Fibroblast of peridontal ligament (primary cell): ENCODE measurements around the gene MCC.

Experiments
- DNase-seq: peaks from one replicate; pipeline ENCODE4 v3.0.0-alpha.2; 2010; ENCODE audit errors: extremely low read depth

Gene MCC

GRCh38 chr5:113115061-113115460, 373.2 kb downstream of the MCC start:
- DNase-seq = no peak

- DNase-seq = no peak
Measured at GRCh38 chr5:113114559-113114958, 373.7 kb downstream of the MCC start.

GRCh38 chr5:113112435-113112834, 375.8 kb downstream of the MCC start:
- peak; percentile 68 for DNase-seq

- no peak for DNase-seq
Measured at GRCh38 chr5:113110117-113110516, 378.1 kb downstream of the MCC start.

- DNase-seq = no peak
Measured at GRCh38 chr5:113109344-113109743, 378.9 kb downstream of the MCC start.

GRCh38 chr5:113108485-113108884, 379.8 kb downstream of the MCC start:
- no peak for DNase-seq

GRCh38 chr5:113106821-113107220, 381.4 kb downstream of the MCC start:
- no peak for DNase-seq

- no peak for DNase-seq
Measured at GRCh38 chr5:113105693-113106280, 382.5 kb downstream of the MCC start.

GRCh38 chr5:113103330-113103729, 384.9 kb downstream of the MCC start:
- DNase-seq = no peak

- DNase-seq = no peak
Measured at GRCh38 chr5:113102121-113102531, 386.1 kb downstream of the MCC start.

- no peak for DNase-seq
Measured at GRCh38 chr5:113100981-113101380, 387.3 kb downstream of the MCC start.

GRCh38 chr5:113099822-113100221, 388.4 kb downstream of the MCC start:
- no peak for DNase-seq

GRCh38 chr5:113098378-113098777, 389.9 kb downstream of the MCC start:
- no peak for DNase-seq

- DNase-seq = no peak
Measured at GRCh38 chr5:113095831-113096230, 392.4 kb downstream of the MCC start.

GRCh38 chr5:113093558-113093957, 394.7 kb downstream of the MCC start:
- no peak for DNase-seq

- DNase-seq = no peak
Measured at GRCh38 chr5:113092683-113093082, 395.6 kb downstream of the MCC start.

- DNase-seq = no peak
Measured at GRCh38 chr5:113091622-113092021, 396.6 kb downstream of the MCC start.

GRCh38 chr5:113090336-113091106, 397.7 kb downstream of the MCC start:
- no peak for DNase-seq

- DNase-seq = peak; percentile 29
Measured at GRCh38 chr5:113089653-113090335, 398.5 kb downstream of the MCC start.

- no peak for DNase-seq
Measured at GRCh38 chr5:113087976-113088514, 400.2 kb downstream of the MCC start.

- no peak for DNase-seq
Measured at GRCh38 chr5:113085880-113086409, 402.3 kb downstream of the MCC start.

- no peak for DNase-seq
Measured at GRCh38 chr5:113085084-113085414, 403.2 kb downstream of the MCC start.
